Lower leg skin (tissue), 3 donors: ENCODE results near the gene SLC35F4.

Source experiments
- POLR2A ChIP-seq, 2 donors: fragments of 450-650 bp; IDR thresholded peaks; one replicate each; pipeline ENCODE4 v1.6.1; 2016 to 2017; ENCODE audit warnings: antibody characterized with exemption in 2 of 2, mild to moderate bottlenecking in 1 of 2, moderate library complexity in 1 of 2
- TF ChIP-seq, protein P1 (sequence below), 3 donors: fragments of 450-650 bp; IDR thresholded peaks; one replicate each; pipeline ENCODE4 v1.5.1; 2016; ENCODE audit warnings: antibody characterized with exemption in 3 of 3, mild to moderate bottlenecking in 3 of 3, moderate library complexity in 2 of 3

- TF ChIP-seq, protein P1, sequence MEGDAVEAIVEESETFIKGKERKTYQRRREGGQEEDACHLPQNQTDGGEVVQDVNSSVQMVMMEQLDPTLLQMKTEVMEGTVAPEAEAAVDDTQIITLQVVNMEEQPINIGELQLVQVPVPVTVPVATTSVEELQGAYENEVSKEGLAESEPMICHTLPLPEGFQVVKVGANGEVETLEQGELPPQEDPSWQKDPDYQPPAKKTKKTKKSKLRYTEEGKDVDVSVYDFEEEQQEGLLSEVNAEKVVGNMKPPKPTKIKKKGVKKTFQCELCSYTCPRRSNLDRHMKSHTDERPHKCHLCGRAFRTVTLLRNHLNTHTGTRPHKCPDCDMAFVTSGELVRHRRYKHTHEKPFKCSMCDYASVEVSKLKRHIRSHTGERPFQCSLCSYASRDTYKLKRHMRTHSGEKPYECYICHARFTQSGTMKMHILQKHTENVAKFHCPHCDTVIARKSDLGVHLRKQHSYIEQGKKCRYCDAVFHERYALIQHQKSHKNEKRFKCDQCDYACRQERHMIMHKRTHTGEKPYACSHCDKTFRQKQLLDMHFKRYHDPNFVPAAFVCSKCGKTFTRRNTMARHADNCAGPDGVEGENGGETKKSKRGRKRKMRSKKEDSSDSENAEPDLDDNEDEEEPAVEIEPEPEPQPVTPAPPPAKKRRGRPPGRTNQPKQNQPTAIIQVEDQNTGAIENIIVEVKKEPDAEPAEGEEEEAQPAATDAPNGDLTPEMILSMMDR (IDR thresholded peaks at IDR 0.05): no peak
- TF ChIP-seq POLR2A (IDR thresholded peaks at IDR 0.05): no peak
Observed at GRCh38 chr14:57889245-57889644, 23.4 kb upstream of the SLC35F4 start.
